ENCODE measurements around the gene MSANTD3. TPM values are rescaled to one million over a fixed set of nuclear protein-coding genes. Genes with fewer than 3 reads are reported as not detected.

MSANTD3 gene
- total RNA-seq, 1 experiment from 2014 or later = 52.9 TPM

DNA sequence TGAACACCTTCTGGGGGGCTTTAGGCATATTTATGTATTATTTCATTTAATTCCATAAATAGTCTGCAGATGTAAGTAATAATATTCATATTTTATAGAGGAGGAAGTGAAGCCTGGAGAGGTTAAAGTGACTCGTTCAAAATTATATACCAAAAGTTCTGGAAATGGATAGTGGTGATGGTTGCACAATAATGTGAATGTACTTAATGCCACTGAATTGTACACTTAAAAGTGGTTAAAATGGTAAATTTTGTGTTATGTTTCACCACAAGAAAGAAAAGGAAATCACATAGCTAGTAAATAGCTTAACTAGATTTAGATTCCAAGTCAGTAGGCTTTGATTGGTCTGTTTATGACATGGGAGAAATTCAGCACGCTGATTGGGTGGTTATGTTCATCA is 33.0 kb downstream of the MSANTD3 start:
- Histone ChIP-seq H3K27me3 (replicated peaks; ENCODE audit: insufficient read depth, low read depth, low read length, poor library complexity) (no peaks in the 10 kb centered on the region), H3K36me3 (ENCODE audit: insufficient read depth, low read length, poor library complexity, severe bottlenecking) (no peaks in the 10 kb centered on the region), H3K4me3 (ENCODE audit: low read depth, low read length, poor library complexity, severe bottlenecking) (no peak overlapping the region), H3K4me1 (ENCODE audit: insufficient read depth, low read length, poor library complexity, severe bottlenecking) (no peaks in the 10 kb centered on the region), H3K27ac (ENCODE audit: low read depth, low read length, poor library complexity, severe bottlenecking) (no peak overlapping the region), H3K9me3 (ENCODE audit: low read depth, low read length, poor library complexity, severe bottlenecking) (no peaks in the 10 kb centered on the region)
- ChIA-PET CTCF (no interaction called here), POLR2A (ENCODE audit: low non-redundant PET) (interaction anchor here (0.5 kb wide), 1 partner anchor 74 kb away, joined by 5 read pairs; no protein-coding TSS in a partner anchor)
- no peak for DNase-seq (ENCODE audit: low spot score)
- intact Hi-C loops (cut with micrococcal nuclease; ENCODE audit: unreplicated experiment) = no loop called here
- BruUV-seq (replicated peaks) = no TSS peak
- no peak for TF ChIP-seq EZH2 (IDR thresholded peaks at IDR 0.05; ENCODE audit: borderline replicate concordance, low read depth, low read length, poor library complexity, severe bottlenecking)
- TF ChIP-seq, protein P1, sequence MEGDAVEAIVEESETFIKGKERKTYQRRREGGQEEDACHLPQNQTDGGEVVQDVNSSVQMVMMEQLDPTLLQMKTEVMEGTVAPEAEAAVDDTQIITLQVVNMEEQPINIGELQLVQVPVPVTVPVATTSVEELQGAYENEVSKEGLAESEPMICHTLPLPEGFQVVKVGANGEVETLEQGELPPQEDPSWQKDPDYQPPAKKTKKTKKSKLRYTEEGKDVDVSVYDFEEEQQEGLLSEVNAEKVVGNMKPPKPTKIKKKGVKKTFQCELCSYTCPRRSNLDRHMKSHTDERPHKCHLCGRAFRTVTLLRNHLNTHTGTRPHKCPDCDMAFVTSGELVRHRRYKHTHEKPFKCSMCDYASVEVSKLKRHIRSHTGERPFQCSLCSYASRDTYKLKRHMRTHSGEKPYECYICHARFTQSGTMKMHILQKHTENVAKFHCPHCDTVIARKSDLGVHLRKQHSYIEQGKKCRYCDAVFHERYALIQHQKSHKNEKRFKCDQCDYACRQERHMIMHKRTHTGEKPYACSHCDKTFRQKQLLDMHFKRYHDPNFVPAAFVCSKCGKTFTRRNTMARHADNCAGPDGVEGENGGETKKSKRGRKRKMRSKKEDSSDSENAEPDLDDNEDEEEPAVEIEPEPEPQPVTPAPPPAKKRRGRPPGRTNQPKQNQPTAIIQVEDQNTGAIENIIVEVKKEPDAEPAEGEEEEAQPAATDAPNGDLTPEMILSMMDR (conservative IDR thresholded peaks at IDR 0.05; ENCODE audit: low read depth, low read length) = no peak

DNA sequence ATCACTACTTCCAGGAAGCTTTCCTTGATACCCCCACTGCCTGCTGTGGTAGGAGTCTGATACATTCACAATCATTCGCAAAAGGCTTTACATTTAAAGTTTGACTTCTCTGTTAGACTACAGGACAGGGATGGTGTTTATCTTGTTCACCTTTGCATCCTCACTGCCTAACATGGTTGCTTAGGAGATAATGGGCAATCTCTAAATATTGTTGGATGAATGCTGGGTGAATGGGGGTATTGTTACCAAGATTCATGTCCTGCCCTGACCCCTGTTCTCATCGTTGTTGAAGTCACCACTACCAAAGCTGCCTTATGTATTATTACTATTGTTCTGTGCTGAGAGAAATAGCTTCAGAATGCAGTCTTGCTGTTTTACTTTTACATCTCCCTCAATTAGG is 38.3 kb downstream of the MSANTD3 start:
- H3K36me3 ChIP-seq (ENCODE audit: insufficient read depth, low read length, poor library complexity, severe bottlenecking) = no peaks in the 10 kb centered on the region
- intact Hi-C loops (cut with micrococcal nuclease; ENCODE audit: unreplicated experiment) = no loop called here
- TF ChIP-seq, protein P1 (conservative IDR thresholded peaks at IDR 0.05; ENCODE audit: low read depth, low read length) = no peak
- no peak for TF ChIP-seq EZH2 (IDR thresholded peaks at IDR 0.05; ENCODE audit: borderline replicate concordance, low read depth, low read length, poor library complexity, severe bottlenecking)
- no peak overlapping the region for H3K27ac ChIP-seq (ENCODE audit: low read depth, low read length, poor library complexity, severe bottlenecking)
- H3K27me3 ChIP-seq (replicated peaks; ENCODE audit: insufficient read depth, low read depth, low read length, poor library complexity) = no peaks in the 10 kb centered on the region
- ChIA-PET CTCF (no interaction called here), POLR2A (ENCODE audit: low non-redundant PET) (no interaction called here)
- BruUV-seq (replicated peaks) = no TSS peak
- H3K4me1 ChIP-seq (ENCODE audit: insufficient read depth, low read length, poor library complexity, severe bottlenecking) = no peaks in the 10 kb centered on the region
- H3K9me3 ChIP-seq (ENCODE audit: low read depth, low read length, poor library complexity, severe bottlenecking) = no peaks in the 10 kb centered on the region
- DNase-seq (ENCODE audit: low spot score) = no peak
- no peak overlapping the region for H3K4me3 ChIP-seq (ENCODE audit: low read depth, low read length, poor library complexity, severe bottlenecking)

DNA sequence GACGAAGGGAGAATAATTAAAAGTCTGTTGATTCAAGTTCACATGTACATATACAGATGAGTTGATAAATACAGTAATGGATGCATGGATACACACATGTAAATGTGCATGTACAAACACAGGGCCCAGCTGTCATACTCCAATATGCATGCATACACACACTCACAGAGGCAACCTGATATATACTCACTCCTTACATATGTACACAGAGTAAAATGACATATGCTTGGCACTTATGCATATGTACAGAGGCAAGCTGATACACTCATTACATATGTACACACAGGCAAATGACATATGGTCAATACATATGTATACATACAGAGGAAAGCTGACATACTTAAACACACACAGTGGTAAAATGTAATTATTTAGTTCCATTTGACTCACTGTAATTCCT is 38.8 kb downstream of the MSANTD3 start:
- no TSS peak for BruUV-seq (replicated peaks)
- CTCF ChIA-PET = no interaction called here
- DNase-seq (ENCODE audit: low spot score) = no peak
- H3K4me1 ChIP-seq (ENCODE audit: insufficient read depth, low read length, poor library complexity, severe bottlenecking) = no peaks in the 10 kb centered on the region
- no peak overlapping the region for H3K4me3 ChIP-seq (ENCODE audit: low read depth, low read length, poor library complexity, severe bottlenecking)
- H3K27ac ChIP-seq (ENCODE audit: low read depth, low read length, poor library complexity, severe bottlenecking) = no peak overlapping the region
- POLR2A ChIA-PET (ENCODE audit: low non-redundant PET) = no interaction called here
- no peaks in the 10 kb centered on the region for H3K27me3 ChIP-seq (replicated peaks; ENCODE audit: insufficient read depth, low read depth, low read length, poor library complexity)
- H3K36me3 ChIP-seq (ENCODE audit: insufficient read depth, low read length, poor library complexity, severe bottlenecking) = no peaks in the 10 kb centered on the region
- TF ChIP-seq, protein P1 (conservative IDR thresholded peaks at IDR 0.05; ENCODE audit: low read depth, low read length) = no peak
- no peak for TF ChIP-seq EZH2 (IDR thresholded peaks at IDR 0.05; ENCODE audit: borderline replicate concordance, low read depth, low read length, poor library complexity, severe bottlenecking)
- intact Hi-C loops (cut with micrococcal nuclease; ENCODE audit: unreplicated experiment) = no loop called here
- no peaks in the 10 kb centered on the region for H3K9me3 ChIP-seq (ENCODE audit: low read depth, low read length, poor library complexity, severe bottlenecking)

Measured in A673 (cell line).